ENCODE data around the gene RASGEF1C.

DNA sequence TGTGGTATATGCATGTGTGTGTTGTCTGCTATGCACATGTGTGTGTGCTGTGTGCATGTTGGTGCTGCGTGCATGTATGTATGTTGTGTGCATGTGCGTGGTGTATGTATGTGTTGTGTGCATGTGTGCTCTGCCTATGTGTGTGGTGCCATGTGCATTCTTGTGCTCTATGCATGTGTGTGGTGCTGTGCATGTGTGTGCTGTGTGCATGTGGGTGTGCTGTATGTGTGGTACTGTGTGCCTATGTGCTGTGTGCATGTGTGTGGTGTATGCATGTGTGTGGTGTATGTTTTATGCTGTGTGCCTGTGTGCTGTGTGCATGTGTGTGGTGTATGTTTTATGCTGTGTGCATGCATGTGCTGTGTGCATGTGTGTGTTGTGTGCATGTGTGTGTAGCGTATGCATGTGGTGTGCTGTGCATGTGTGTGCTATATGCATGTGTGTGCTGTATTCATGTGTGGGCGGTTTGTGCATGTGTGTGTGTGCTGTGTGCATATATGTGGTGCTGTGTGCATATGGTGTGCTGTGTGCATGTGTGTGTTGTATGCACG lies 4.7 kb upstream of the RASGEF1C start:
- TF ChIP-seq, protein P1, sequence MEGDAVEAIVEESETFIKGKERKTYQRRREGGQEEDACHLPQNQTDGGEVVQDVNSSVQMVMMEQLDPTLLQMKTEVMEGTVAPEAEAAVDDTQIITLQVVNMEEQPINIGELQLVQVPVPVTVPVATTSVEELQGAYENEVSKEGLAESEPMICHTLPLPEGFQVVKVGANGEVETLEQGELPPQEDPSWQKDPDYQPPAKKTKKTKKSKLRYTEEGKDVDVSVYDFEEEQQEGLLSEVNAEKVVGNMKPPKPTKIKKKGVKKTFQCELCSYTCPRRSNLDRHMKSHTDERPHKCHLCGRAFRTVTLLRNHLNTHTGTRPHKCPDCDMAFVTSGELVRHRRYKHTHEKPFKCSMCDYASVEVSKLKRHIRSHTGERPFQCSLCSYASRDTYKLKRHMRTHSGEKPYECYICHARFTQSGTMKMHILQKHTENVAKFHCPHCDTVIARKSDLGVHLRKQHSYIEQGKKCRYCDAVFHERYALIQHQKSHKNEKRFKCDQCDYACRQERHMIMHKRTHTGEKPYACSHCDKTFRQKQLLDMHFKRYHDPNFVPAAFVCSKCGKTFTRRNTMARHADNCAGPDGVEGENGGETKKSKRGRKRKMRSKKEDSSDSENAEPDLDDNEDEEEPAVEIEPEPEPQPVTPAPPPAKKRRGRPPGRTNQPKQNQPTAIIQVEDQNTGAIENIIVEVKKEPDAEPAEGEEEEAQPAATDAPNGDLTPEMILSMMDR (IDR thresholded peaks at IDR 0.05) = no peak
- TF ChIP-seq POLR2A (IDR thresholded peaks at IDR 0.05) = no peak
